Fibroblast of pulmonary artery (primary cell): Measurements from ENCODE around the gene HMX1.

ENCODE experiments used
- DNase-seq: peaks from one replicate; pipeline ENCODE4 v3.0.0-alpha.2; 2010; ENCODE audit warnings: low read depth
- H3K4me3 ChIP-seq: replicated peaks from 2 replicates; pipeline ENCODE4 v1.5.1; 2011; ENCODE audit warnings: low read depth, mild to moderate bottlenecking, control low read depth, low read length, moderate library complexity
- CTCF ChIP-seq: IDR thresholded peaks from 2 replicates; pipeline ENCODE4 v1.5.1; 2011; ENCODE audit warnings: mild to moderate bottlenecking, control low read depth, low read length, inconsistent platforms; ENCODE audit errors: missing control alignments

HMX1 gene

DNA sequence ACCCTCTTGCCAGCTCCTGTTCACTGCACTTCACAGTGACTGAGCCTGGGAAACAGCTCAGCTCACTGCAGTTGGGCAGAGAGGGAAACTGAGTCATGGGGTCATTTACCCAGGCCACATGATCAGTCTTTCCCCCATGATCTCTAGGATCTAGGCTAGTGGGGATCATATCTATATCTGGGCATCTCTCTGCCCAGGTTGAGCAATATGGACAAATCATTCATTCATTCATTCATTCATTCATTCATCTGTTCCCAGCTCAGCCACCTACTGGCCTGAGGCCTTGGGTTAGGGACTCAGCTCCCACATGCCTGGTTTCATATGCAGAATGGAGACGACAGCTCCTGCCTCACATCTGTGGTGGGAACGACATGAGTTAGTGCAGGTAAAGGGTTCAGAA is 45.3 kb upstream of the HMX1 start:
- H3K4me3 ChIP-seq = no peak overlapping the region
- no peak for TF ChIP-seq CTCF
- no peak for DNase-seq

DNA sequence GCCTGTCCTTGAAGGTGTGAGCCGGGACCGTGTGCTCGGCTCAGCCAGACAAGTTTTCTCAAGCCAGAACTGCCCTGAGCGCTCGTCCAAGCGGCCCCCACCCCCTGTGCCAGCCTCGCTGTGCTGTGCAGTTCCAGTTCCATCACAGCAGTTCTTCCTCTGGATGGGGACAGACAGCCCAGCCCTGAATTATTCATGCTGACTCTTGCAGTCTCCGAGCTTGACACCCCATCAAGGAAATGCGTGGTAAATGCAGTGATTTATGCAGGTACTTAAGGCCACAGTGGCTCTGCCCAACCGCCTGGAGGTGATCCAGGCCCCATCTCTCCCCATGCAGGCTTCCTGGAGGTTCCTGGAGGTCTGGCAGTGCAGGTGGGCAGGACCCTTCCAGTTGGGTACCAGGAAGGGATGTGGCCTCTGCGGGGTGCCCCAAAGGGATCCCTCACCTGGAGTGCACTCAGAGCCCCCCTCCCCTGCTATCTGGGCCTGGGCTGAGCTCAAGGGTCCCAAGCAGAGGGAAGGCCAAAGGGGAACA is 44.8 kb upstream of the HMX1 start:
- TF ChIP-seq CTCF = no peak
- no peak overlapping the region for H3K4me3 ChIP-seq
- DNase-seq = no peak

GRCh38 chr4:8915201-8916200 is 43.9 kb upstream of the HMX1 start:
- no peak for DNase-seq
- TF ChIP-seq CTCF = no peak
- H3K4me3 ChIP-seq = no peak overlapping the region

DNA sequence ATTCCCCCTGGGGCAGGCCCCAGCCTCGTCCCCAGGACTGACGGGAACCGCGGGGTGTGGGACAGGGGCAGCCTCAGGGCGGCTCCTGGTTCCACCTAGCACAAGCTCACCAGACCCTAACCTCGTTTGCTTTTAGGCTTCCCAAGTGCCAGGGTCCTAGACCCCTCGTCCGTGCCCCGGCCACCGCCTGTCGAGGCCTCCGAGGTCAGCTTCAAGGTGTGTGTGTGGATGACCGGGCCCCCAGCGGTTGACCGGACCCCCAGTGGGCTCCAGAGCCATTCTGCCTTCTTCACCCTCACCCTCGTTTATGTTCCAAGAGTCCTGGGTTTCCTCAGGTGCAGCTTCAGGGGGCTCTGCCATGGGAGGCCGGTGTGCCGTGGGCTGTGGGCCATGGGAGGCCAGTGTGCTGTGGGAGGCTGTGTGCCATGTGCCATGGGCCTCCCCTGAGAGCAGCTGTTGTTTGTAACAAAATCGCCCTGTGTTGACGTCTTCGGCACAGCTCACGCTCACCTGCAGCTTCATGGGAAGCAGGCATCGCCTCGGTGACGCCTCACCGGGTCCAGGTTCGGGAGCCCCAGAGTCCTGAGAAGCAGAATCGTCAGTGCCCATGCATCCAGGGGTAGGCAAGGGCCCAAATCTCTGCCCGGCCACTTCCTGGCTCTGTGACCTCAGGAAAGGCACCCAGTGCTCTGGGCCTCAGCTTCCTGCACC is 43.0 kb upstream of the HMX1 start:
- H3K4me3 ChIP-seq = no peak overlapping the region
- no peak for TF ChIP-seq CTCF
- no peak for DNase-seq

- H3K4me3 ChIP-seq = no peak overlapping the region
Measured at GRCh38 chr4:8913858-8914460, 42.3 kb upstream of the HMX1 start.

More at GRCh38 chr4:8913858-8914460, 42.3 kb upstream of the HMX1 start:
- TF ChIP-seq CTCF = no peak
- no peak for DNase-seq
